ENCODE measurements around the gene CFAP119.

The CFAP119 gene

GRCh38 chr16:30762991-30763725 is 1.3 kb upstream of the CFAP119 start:
- DNase-seq (ENCODE audit: low read depth in 1 of 2, low spot score in 1 of 2): no peak

GRCh38 chr16:30761427-30761927 is 385 bp downstream of the CFAP119 start:
- no peak for DNase-seq (ENCODE audit: low read depth in 1 of 2, low spot score in 1 of 2)

DNA sequence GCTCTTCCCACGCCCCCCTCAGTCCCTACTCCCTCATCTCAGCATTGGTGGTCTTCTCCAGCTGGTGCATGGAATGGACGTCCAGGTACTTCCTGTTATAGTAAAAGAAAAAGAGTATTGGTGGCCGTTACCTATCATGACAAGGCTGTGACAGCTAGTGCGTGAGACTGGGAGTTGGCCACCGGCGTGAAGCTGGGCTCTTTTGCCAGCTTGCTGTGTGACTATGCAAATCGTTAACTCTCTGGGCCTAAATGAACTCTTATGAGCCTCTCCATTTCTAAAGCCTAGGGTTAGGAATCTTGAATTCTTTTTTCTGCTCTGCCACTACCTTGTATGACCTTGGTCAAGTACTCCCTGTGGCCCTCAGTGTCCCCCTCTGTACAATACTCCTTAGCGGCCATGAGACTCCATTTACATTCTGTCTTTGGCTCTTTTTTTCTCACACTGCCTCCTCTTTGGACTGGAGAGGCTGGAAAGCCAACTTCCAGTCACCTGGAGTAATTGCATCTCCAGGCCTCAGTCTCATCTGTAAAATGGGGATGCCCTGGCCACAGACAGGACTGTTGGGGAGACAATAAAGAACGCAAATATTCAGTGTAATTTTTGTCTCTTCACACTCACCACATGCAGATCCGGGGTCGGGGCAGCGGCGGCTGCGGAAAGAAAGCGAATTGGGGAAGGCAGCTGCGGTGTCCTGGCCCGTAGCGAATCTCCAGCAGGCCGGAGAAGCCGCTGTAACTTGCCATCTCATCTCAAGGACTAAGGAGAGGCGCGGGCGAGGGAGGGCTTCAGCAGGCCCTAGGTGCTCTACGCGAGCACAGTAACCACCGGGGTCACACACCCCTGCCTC is 1.1 kb downstream of the CFAP119 start:
- DNase-seq (ENCODE audit: low read depth in 1 of 2, low spot score in 1 of 2): no peak

DNA sequence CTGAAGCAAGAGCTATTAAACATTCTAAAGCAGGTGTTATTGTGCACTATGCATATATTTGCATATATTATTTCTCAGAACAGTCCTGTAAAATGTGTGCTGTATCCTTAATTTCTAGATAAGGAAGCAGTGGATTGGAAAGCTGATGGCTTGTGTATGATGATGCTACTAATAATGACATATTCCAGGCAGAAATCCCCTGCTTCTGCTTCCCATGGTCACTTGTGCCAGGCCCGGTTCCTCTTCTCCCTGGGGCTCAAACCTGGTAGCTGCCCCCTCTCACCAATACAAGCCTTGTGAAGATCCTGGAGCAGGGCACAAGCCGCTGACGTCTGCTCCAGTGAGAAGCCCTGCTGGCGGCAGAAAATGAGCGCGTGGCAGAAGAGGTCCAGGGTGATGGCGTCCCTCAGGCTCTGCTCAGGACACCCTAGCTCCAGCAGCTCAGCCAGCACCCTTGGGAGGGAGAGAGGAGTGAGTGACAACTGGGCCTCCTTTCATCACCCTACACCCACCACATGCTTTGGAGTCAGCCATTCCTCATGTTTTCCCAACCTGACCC is 1.8 kb downstream of the CFAP119 start:
- no peak for DNase-seq (ENCODE audit: low read depth in 1 of 2, low spot score in 1 of 2)

- DNase-seq (ENCODE audit: low read depth in 1 of 2, low spot score in 1 of 2): no peak
Measured at GRCh38 chr16:30758988-30759491, 2.8 kb downstream of the CFAP119 start.

GRCh38 chr16:30757316-30757715 is 4.5 kb downstream of the CFAP119 start:
- DNase-seq (ENCODE audit: low read depth in 1 of 2, low spot score in 1 of 2): no peak

- no peak for DNase-seq (ENCODE audit: low read depth in 1 of 2, low spot score in 1 of 2)
Measured at GRCh38 chr16:30756781-30757100, 5.1 kb downstream of the CFAP119 start.

GRCh38 chr16:30755955-30756780 is 5.7 kb downstream of the CFAP119 start:
- no peak for DNase-seq (ENCODE audit: low read depth in 1 of 2, low spot score in 1 of 2)

DNA sequence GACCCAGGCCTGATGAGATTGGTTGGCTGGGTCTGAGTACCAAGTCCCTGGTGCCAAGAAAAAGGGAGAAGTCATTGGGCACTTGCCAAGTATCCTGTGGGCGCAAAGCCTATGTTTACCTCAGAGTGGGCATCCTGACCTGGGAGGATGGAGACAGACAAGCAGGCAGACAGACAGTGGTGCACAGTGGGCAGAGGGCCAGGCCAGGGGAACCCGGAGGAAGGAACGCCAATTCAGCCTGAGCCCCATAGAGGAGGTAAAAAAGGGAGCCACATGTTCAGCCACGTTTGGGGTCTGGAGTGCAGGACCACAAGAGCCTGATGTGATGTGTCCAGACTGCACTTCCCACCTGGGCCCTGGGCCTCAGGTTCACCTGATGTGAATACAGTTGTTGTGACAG is 8.3 kb downstream of the CFAP119 start:
- DNase-seq (ENCODE audit: low read depth in 1 of 2, low spot score in 1 of 2): no peak

- DNase-seq (ENCODE audit: low read depth in 1 of 2, low spot score in 1 of 2): no peak
Measured at GRCh38 chr16:30750876-30751465, 10.9 kb downstream of the CFAP119 start.

- DNase-seq (ENCODE audit: low read depth in 1 of 2, low spot score in 1 of 2): no peak
Measured at GRCh38 chr16:30750201-30750600, 11.7 kb downstream of the CFAP119 start.

GRCh38 chr16:30748634-30749445 is 13.0 kb downstream of the CFAP119 start:
- DNase-seq (ENCODE audit: low read depth in 1 of 2, low spot score in 1 of 2): no peak

DNA sequence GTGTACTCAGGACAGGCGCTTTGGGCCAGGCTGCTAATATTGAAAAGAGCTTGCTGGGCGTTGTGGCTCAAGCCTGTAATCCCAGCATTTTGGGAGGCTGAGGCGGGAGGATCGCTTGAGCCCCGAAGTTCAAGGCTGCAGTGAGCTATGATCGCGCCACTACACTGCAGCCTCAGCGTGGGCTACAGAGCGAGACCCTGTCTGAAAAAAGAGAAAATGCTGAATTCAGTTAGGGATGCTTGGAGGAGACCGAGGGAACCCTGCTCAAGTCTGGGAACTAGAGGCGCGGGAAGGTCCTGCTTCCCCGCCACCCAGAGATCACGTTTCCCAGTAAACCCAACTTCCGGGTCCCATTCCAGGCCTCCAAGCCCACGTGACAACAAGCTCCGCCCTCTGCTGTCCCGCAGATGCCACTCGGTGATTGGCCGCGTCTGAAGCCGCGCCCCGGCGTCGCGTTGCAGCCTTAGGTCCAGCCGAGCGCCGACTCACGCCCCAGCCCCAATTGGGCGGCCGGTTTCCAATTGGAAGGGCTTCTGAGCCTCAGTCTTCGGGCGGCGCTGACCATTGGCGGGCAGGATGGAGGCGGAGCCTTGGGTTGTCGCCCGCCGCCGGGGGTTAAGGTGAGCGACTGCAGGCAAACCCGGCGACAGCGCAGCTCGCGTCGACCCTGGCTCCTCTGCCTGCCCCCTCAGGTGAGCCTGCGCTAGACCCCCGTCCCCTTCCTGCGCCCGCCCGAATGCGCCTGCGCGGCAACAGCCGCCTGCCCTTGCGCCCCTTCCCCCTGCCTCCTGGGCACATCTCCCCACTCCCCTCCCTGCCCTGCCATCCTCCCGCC is 13.8 kb downstream of the CFAP119 start, which contains the start of gene PHKG2:
TSS of gene PHKG2 (plus strand) at position 627 of the 835 bp plus-strand sequence. CDS start 396 bp downstream, outside the sequence.
- peak; percentile 86 to 90 for DNase-seq (ENCODE audit: low read depth in 1 of 2, low spot score in 1 of 2)

DNA sequence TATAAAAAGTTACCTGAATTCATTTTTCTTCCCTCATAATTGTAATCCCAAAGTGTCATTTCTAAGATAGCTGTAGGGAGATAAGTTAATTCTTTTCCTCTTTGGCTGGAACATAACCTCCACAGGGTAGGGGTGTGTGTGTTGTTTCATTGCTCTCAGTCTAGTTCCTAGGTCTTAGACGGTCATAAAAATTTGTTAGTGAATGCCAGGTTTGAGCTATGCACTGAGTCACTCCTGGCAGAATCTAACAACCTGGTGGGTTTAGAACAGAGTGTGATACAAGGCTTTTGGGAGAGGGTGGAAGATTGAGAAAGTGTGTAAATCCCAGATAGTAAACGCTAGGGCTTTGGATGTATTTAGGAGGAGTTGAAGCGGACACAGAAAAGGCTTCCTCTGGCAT is 14.5 kb downstream of the CFAP119 start:
- no peak for DNase-seq (ENCODE audit: low read depth in 1 of 2, low spot score in 1 of 2)

DNA sequence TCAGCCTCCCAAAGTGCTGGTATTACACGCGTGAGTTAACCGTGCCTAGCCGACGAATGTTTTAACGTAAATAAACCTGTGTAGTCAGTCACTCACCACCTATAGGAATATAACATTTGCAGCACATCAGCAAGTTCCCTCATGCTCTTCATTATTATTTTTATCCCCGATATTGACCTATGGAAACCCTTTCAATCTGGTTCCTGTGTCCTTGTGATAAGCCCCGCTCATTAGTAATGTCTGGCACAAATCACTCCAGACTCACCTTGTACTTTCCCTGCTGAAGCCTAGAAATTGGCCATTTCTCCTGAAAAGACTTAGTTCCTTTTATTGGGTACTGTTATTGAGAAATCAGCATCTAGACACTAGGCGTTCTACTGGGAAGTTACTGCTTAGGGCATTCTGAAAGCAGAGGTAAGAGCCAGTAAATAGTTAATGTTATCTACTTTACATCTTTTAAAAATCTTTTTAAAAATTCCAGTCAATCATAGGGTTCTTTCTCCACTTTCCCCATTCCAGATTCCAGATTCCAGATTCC is 15.2 kb downstream of the CFAP119 start:
- no peak for DNase-seq (ENCODE audit: low read depth in 1 of 2, low spot score in 1 of 2)

- DNase-seq (ENCODE audit: low read depth in 1 of 2, low spot score in 1 of 2): no peak
Measured at GRCh38 chr16:30745082-30745481, 16.8 kb downstream of the CFAP119 start.

DNA sequence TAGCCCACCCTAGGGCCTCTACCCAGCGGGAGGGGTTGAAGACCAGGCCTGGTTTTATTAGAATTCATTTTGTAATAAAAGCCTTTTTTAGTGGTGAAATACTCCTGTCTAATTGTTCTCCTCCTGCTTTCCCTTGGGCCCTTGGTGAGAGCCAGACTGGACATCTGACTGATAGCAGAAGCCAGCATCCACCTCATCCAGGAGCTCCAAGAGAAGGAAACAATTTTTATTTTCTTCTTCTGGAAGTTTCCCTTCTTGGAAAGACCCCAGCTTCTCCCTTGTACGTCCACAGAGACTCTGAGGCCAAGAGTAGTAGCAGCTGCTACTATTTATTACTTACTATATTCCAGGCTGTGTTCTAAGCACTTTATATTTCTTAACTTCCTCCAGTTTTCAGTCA is 17.7 kb downstream of the CFAP119 start:
- no peak for DNase-seq (ENCODE audit: low read depth in 1 of 2, low spot score in 1 of 2)

DNA sequence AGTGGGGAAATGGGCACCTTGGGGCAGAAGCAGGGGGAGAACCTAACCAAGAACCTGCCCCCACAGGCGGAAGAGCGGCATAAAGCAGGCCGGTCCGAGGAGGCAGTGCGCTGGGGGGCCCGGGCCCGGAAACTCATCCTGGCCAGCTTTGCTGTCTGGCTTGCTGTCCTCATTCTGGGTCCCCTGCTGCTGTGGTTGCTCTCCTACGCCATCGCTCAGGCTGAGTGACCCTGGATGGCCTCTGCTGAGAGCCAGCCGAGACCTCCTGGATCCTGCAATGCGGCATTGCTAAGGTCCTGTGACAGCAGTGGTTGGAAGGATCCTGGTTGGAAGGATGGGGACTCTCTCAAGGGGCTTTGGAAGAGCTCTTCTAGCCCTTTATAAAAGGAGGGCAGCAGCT is 18.1 kb downstream of the CFAP119 start:
- no peak for DNase-seq (ENCODE audit: low read depth in 1 of 2, low spot score in 1 of 2)

Data from stimulated activated CD4-positive, alpha-beta T cell treated with anti-CD3 and anti-CD28 coated beads, Interleukin-15, amount 100 ng/mL, for 1 hour (primary cell).